Occipital lobe (tissue), 2 donors: ENCODE data around the gene HMSD. TPM values are rescaled to one million over a fixed set of nuclear protein-coding genes. Genes with fewer than 3 reads are reported as not detected.
"Not testable (repeated sequence)": the region's sequence is repeated elsewhere in the genome, so short reads cannot be mapped to it uniquely, and the experiment has no call there.

Experiments used
- DNase-seq: peaks from one replicate; lab custom pipeline; 2025; lab: John Stamatoyannopoulos, UW
- total RNA-seq: library from RNA; depleted of rRNA; stranded (reverse); fragments of >200 nt; gene quantifications from one replicate; pipeline ENCODE4 v1.2.3, GENCODE V29; 2014

HMSD gene
- 0.16 TPM for total RNA-seq

- DNase-seq = no peak
Observed at GRCh38 chr18:63949068-63949737, at the start of gene HMSD. Gene HMSD, plus strand, starts transcription at chr18:63949301. Its CDS starts 4,155 bp downstream, at chr18:63953456.

- DNase-seq = no peak
Observed at GRCh38 chr18:63903851-63904570, 45.1 kb upstream of the HMSD start.

- no peak for DNase-seq
Observed at GRCh38 chr18:63904694-63905093, 44.4 kb upstream of the HMSD start.

- no peak for DNase-seq
Observed at GRCh38 chr18:63905361-63905760, 43.7 kb upstream of the HMSD start.

- no peak for DNase-seq
Observed at GRCh38 chr18:63906056-63906455, 43.0 kb upstream of the HMSD start.

- no peak for DNase-seq
Observed at GRCh38 chr18:63907664-63908063, 41.4 kb upstream of the HMSD start, which contains the start of gene SERPINB10. Gene SERPINB10, plus strand, starts transcription at chr18:63907958. Its CDS starts 7,553 bp downstream, at chr18:63915511.

- DNase-seq = no peak
Observed at GRCh38 chr18:63908858-63909257, 40.2 kb upstream of the HMSD start.

GRCh38 chr18:63909870-63910269 lies 39.2 kb upstream of the HMSD start:
- DNase-seq = no peak

- DNase-seq = no peak
Observed at GRCh38 chr18:63917817-63918216, 31.3 kb upstream of the HMSD start.

- DNase-seq = no peak
Observed at GRCh38 chr18:63922049-63922448, 27.1 kb upstream of the HMSD start.

GRCh38 chr18:63924551-63924950 lies 24.6 kb upstream of the HMSD start:
- no peak for DNase-seq

GRCh38 chr18:63928331-63928730 lies 20.8 kb upstream of the HMSD start:
- DNase-seq = no peak

GRCh38 chr18:63929369-63929768 lies 19.7 kb upstream of the HMSD start:
- DNase-seq = not testable (repeated sequence)

- no peak for DNase-seq
Observed at GRCh38 chr18:63930773-63931354, 18.2 kb upstream of the HMSD start.

GRCh38 chr18:63936156-63936931 lies 12.8 kb upstream of the HMSD start:
- DNase-seq = peak; percentile 47

- no peak for DNase-seq
Observed at GRCh38 chr18:63936932-63937393, 12.1 kb upstream of the HMSD start.

GRCh38 chr18:63940008-63940407 lies 9.1 kb upstream of the HMSD start:
- no peak for DNase-seq

GRCh38 chr18:63940543-63941050 lies 8.5 kb upstream of the HMSD start:
- DNase-seq = not testable (repeated sequence)

GRCh38 chr18:63947051-63947790 lies 1.9 kb upstream of the HMSD start:
- DNase-seq = no peak

- no peak for DNase-seq
Observed at GRCh38 chr18:63951302-63951705, 2.2 kb downstream of the HMSD start.

GRCh38 chr18:63953811-63954210 lies 4.7 kb downstream of the HMSD start:
- DNase-seq = no peak
